ENCODE data around the gene HIGD1A.
A peak's percentile ranks its signal among the peaks of the same experiment; 100 is the strongest.
"Not testable (repeated sequence)": the region's sequence is repeated elsewhere in the genome, so short reads cannot be mapped to it uniquely, and the experiment has no call there.

The HIGD1A gene

GRCh38 chr3:42819351-42819965, 15.2 kb upstream of the HIGD1A start:
- H3K36me3 ChIP-seq (ENCODE audit: control insufficient read depth in 4 of 4, insufficient read depth in 4 of 4, low read length in 3 of 4) = no peaks in the 10 kb centered on the region
- H3K4me1 ChIP-seq (ENCODE audit: control extremely low read depth in 1 of 4, control insufficient read depth in 4 of 4, insufficient read depth in 4 of 4, low read length in 3 of 4) = peaks cover 0 to 2% (median 0%) of the 10 kb centered on the region in 4 experiments
- H3K4me3 ChIP-seq (ENCODE audit: control insufficient read depth in 1 of 7, extremely low read depth in 1 of 7, insufficient read depth in 4 of 7, low read depth in 2 of 7, low read length in 6 of 7) = no peak overlapping the region
- CTCF ChIA-PET = interaction anchor here (0.7 to 1.6 kb wide), 9 partner anchors 10 to 272 kb away, joined by 3 to 5 read pairs (median 3); partner anchors contain the start of genes ACKR2 and HIGD1A
- no peak for DNase-seq
- POLR2A ChIA-PET = interaction anchor here (0.6 kb wide), 1 partner anchor 570 kb away, joined by 3 read pairs; no protein-coding TSS in a partner anchor
- H3K27ac ChIP-seq (ENCODE audit: insufficient read depth in 1 of 2, low read depth in 1 of 2, low read length in 2 of 2, poor library complexity in 1 of 2, severe bottlenecking in 2 of 2) = no peak overlapping the region
- no peaks in the 10 kb centered on the region for H3K27me3 ChIP-seq (replicated peaks in 2 of 5; ENCODE audit: control insufficient read depth in 4 of 5, insufficient read depth in 5 of 5, low read length in 4 of 5)
- no peaks in the 10 kb centered on the region for H3K9me3 ChIP-seq (ENCODE audit: control extremely low read depth in 1 of 5, control insufficient read depth in 4 of 5, insufficient read depth in 2 of 5, low read depth in 1 of 5, low read length in 4 of 5)
- 83% methylated on average over 2 of the region's 2 CpGs for WGBS (ENCODE audit: insufficient coverage)

- Histone ChIP-seq H3K9me3 (ENCODE audit: control extremely low read depth in 1 of 5, control insufficient read depth in 4 of 5, insufficient read depth in 2 of 5, low read depth in 1 of 5, low read length in 4 of 5) (no peaks in the 10 kb centered on the region), H3K4me1 (ENCODE audit: control extremely low read depth in 1 of 4, control insufficient read depth in 4 of 4, insufficient read depth in 4 of 4, low read length in 3 of 4) (peaks cover 4 to 17% (median 8%) of the 10 kb centered on the region in 4 experiments), H3K36me3 (ENCODE audit: control insufficient read depth in 4 of 4, insufficient read depth in 4 of 4, low read length in 3 of 4) (no peaks in the 10 kb centered on the region), H3K27ac (ENCODE audit: insufficient read depth in 1 of 2, low read depth in 1 of 2, low read length in 2 of 2, poor library complexity in 1 of 2, severe bottlenecking in 2 of 2) (no peak overlapping the region), H3K4me3 (ENCODE audit: control insufficient read depth in 1 of 7, extremely low read depth in 1 of 7, insufficient read depth in 4 of 7, low read depth in 2 of 7, low read length in 6 of 7) (no peak overlapping the region), H3K27me3 (replicated peaks in 2 of 5; ENCODE audit: control insufficient read depth in 4 of 5, insufficient read depth in 5 of 5, low read length in 4 of 5) (no peaks in the 10 kb centered on the region)
- ChIA-PET POLR2A (no interaction called here), CTCF (interaction anchor here (1.0 to 1.3 kb wide), 3 partner anchors 12 to 23 kb away, joined by 3 to 4 read pairs (median 3); no protein-coding TSS in a partner anchor)
- no peak for DNase-seq
- no CpG with 5 or more reads among the region's 2 CpGs for WGBS (ENCODE audit: insufficient coverage)
Observed at GRCh38 chr3:42815826-42816225, 11.5 kb upstream of the HIGD1A start.

- Histone ChIP-seq H3K27me3 (replicated peaks in 2 of 5; ENCODE audit: control insufficient read depth in 4 of 5, insufficient read depth in 5 of 5, low read length in 4 of 5) (no peaks in the 10 kb centered on the region), H3K4me1 (ENCODE audit: control extremely low read depth in 1 of 4, control insufficient read depth in 4 of 4, insufficient read depth in 4 of 4, low read length in 3 of 4) (peaks cover 4 to 19% (median 10%) of the 10 kb centered on the region in 4 experiments), H3K27ac (ENCODE audit: insufficient read depth in 1 of 2, low read depth in 1 of 2, low read length in 2 of 2, poor library complexity in 1 of 2, severe bottlenecking in 2 of 2) (no peak overlapping the region), H3K9me3 (ENCODE audit: control extremely low read depth in 1 of 5, control insufficient read depth in 4 of 5, insufficient read depth in 2 of 5, low read depth in 1 of 5, low read length in 4 of 5) (no peaks in the 10 kb centered on the region), H3K4me3 (ENCODE audit: control insufficient read depth in 1 of 7, extremely low read depth in 1 of 7, insufficient read depth in 4 of 7, low read depth in 2 of 7, low read length in 6 of 7) (no peak overlapping the region), H3K36me3 (ENCODE audit: control insufficient read depth in 4 of 4, insufficient read depth in 4 of 4, low read length in 3 of 4) (no peaks in the 10 kb centered on the region)
- CTCF ChIA-PET = interaction anchor here (1.0 to 1.3 kb wide), 4 partner anchors 13 to 24 kb away, joined by 3 to 4 read pairs (median 4); no protein-coding TSS in a partner anchor
- POLR2A ChIA-PET = interaction anchor here (0.8 kb wide), 1 partner anchor 12 kb away, joined by 3 read pairs; no protein-coding TSS in a partner anchor
- no peak for DNase-seq
- 83% methylated on average over 1 of the region's 2 CpGs for WGBS (ENCODE audit: insufficient coverage)
Observed at GRCh38 chr3:42814914-42815507, 10.7 kb upstream of the HIGD1A start.

- H3K9me3 ChIP-seq (ENCODE audit: control extremely low read depth in 1 of 5, control insufficient read depth in 4 of 5, insufficient read depth in 2 of 5, low read depth in 1 of 5, low read length in 4 of 5) = no peaks in the 10 kb centered on the region
- no peak overlapping the region for H3K27ac ChIP-seq (ENCODE audit: insufficient read depth in 1 of 2, low read depth in 1 of 2, low read length in 2 of 2, poor library complexity in 1 of 2, severe bottlenecking in 2 of 2)
- no peaks in the 10 kb centered on the region for H3K36me3 ChIP-seq (ENCODE audit: control insufficient read depth in 4 of 4, insufficient read depth in 4 of 4, low read length in 3 of 4)
- CTCF ChIA-PET = interaction anchor here (0.8 to 1.3 kb wide), 2 partner anchors 9 to 17 kb away, joined by 4 read pairs; no protein-coding TSS in a partner anchor
- 100% methylated on average over 1 of the region's 5 CpGs for WGBS (ENCODE audit: insufficient coverage)
- DNase-seq = no peak
- peaks cover 4 to 16% (median 10%) of the 10 kb centered on the region in 4 experiments for H3K4me1 ChIP-seq (ENCODE audit: control extremely low read depth in 1 of 4, control insufficient read depth in 4 of 4, insufficient read depth in 4 of 4, low read length in 3 of 4)
- no peaks in the 10 kb centered on the region for H3K27me3 ChIP-seq (replicated peaks in 2 of 5; ENCODE audit: control insufficient read depth in 4 of 5, insufficient read depth in 5 of 5, low read length in 4 of 5)
- POLR2A ChIA-PET = no interaction called here
- H3K4me3 ChIP-seq (ENCODE audit: control insufficient read depth in 1 of 7, extremely low read depth in 1 of 7, insufficient read depth in 4 of 7, low read depth in 2 of 7, low read length in 6 of 7) = no peak overlapping the region
Observed at GRCh38 chr3:42814246-42814645, 10.0 kb upstream of the HIGD1A start.

GRCh38 chr3:42811118-42811883, 7.0 kb upstream of the HIGD1A start:
- Histone ChIP-seq H3K4me1 (ENCODE audit: control extremely low read depth in 1 of 4, control insufficient read depth in 4 of 4, insufficient read depth in 4 of 4, low read length in 3 of 4) (peaks cover 4 to 16% (median 10%) of the 10 kb centered on the region in 4 experiments), H3K4me3 (ENCODE audit: control insufficient read depth in 1 of 7, extremely low read depth in 1 of 7, insufficient read depth in 4 of 7, low read depth in 2 of 7, low read length in 6 of 7) (peak overlapping the region in 4 of 7 experiments; percentile 3 to 61 (median 32))
- CTCF ChIA-PET; H3K36me3 ChIP-seq (ENCODE audit: control insufficient read depth in 4 of 4, insufficient read depth in 4 of 4, low read length in 3 of 4); H3K27me3 ChIP-seq (replicated peaks in 2 of 5; ENCODE audit: control insufficient read depth in 4 of 5, insufficient read depth in 5 of 5, low read length in 4 of 5); H3K27ac ChIP-seq (ENCODE audit: insufficient read depth in 1 of 2, low read depth in 1 of 2, low read length in 2 of 2, poor library complexity in 1 of 2, severe bottlenecking in 2 of 2); H3K9me3 ChIP-seq (ENCODE audit: control extremely low read depth in 1 of 5, control insufficient read depth in 4 of 5, insufficient read depth in 2 of 5, low read depth in 1 of 5, low read length in 4 of 5); POLR2A ChIA-PET: not testable (repeated sequence)
- DNase-seq = peak; percentile 72 to 86 (median 75)
- WGBS (ENCODE audit: insufficient coverage) = 0% methylated on average over 12 of the region's 15 CpGs

GRCh38 chr3:42810706-42811105, 6.4 kb upstream of the HIGD1A start:
- H3K4me3 ChIP-seq (ENCODE audit: control insufficient read depth in 1 of 7, extremely low read depth in 1 of 7, insufficient read depth in 4 of 7, low read depth in 2 of 7, low read length in 6 of 7) = peak overlapping the region in 1 of 7 experiments; percentile 13
- POLR2A ChIA-PET; H3K36me3 ChIP-seq (ENCODE audit: control insufficient read depth in 4 of 4, insufficient read depth in 4 of 4, low read length in 3 of 4); H3K27ac ChIP-seq (ENCODE audit: insufficient read depth in 1 of 2, low read depth in 1 of 2, low read length in 2 of 2, poor library complexity in 1 of 2, severe bottlenecking in 2 of 2); H3K9me3 ChIP-seq (ENCODE audit: control extremely low read depth in 1 of 5, control insufficient read depth in 4 of 5, insufficient read depth in 2 of 5, low read depth in 1 of 5, low read length in 4 of 5); H3K27me3 ChIP-seq (replicated peaks in 2 of 5; ENCODE audit: control insufficient read depth in 4 of 5, insufficient read depth in 5 of 5, low read length in 4 of 5); CTCF ChIA-PET; DNase-seq: not testable (repeated sequence)
- peaks cover 4 to 16% (median 10%) of the 10 kb centered on the region in 4 experiments for H3K4me1 ChIP-seq (ENCODE audit: control extremely low read depth in 1 of 4, control insufficient read depth in 4 of 4, insufficient read depth in 4 of 4, low read length in 3 of 4)
- WGBS (ENCODE audit: insufficient coverage) = 94% methylated on average over 6 of the region's 10 CpGs

Measured in common myeloid progenitor, CD34-positive (primary cell).